NCI-H524 (cell line): ENCODE measurements around the gene CORO2A.

Source experiments
- DNase-seq, 2 experiments: peaks; one replicate each; lab custom pipeline; 2025; lab: John Stamatoyannopoulos, UW

Gene CORO2A, protein sequence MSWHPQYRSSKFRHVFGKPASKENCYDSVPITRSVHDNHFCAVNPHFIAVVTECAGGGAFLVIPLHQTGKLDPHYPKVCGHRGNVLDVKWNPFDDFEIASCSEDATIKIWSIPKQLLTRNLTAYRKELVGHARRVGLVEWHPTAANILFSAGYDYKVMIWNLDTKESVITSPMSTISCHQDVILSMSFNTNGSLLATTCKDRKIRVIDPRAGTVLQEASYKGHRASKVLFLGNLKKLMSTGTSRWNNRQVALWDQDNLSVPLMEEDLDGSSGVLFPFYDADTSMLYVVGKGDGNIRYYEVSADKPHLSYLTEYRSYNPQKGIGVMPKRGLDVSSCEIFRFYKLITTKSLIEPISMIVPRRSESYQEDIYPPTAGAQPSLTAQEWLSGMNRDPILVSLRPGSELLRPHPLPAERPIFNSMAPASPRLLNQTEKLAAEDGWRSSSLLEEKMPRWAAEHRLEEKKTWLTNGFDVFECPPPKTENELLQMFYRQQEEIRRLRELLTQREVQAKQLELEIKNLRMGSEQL

GRCh38 chr9:98192503-98193335, at the start of gene CORO2A:
Gene CORO2A (minus strand): TSS chr9:98192637. CDS start chr9:98157660, 34,977 bp downstream.
- peak; percentile 75 to 88 for DNase-seq

DNA sequence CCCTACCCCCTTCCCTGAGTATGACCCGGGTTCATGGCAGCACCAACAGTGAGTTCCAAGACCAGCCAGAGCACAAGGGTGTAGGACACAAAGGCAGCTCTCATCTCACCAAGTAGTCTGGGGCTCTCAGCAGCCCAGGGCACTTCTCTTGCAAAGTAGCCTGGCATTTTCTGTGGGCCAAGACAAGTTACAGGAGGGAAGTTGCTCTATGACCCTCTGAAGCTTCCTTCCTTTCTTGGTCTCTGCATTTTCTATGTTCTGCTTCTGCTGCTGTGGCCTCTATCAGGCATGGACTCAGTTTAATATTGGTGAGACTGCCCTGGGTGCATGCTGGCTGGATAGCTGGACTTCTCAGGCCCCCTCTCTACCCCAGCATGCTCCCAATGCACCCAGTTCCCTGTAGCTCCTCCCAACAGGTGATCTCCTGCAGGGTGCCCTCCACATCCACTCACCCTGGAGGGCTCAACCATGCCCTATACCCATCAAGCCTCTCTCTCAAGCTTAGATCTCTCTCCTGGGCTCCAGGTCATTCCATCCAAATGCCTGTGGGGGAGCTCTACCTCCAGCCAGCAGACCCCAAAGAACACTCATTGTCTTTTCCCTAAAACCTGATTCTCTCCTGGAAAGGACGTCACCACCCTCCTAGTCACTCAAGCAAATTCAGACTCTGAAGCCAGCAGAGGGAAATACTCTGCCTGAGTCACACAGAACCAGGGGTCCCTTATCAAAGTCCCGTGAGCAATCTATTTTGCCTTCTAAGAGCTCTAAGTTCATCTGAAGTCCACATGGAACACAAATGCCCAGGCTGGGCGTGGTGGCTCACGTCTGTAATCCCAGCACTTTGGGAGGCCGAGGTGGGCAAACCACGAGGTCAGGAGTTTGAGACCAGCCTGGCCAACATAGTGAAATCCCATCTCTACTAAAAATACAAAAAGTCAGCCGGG, 49.2 kb upstream of the CORO2A start:
- DNase-seq = peak in 1 of 2 experiments; percentile 20

DNA sequence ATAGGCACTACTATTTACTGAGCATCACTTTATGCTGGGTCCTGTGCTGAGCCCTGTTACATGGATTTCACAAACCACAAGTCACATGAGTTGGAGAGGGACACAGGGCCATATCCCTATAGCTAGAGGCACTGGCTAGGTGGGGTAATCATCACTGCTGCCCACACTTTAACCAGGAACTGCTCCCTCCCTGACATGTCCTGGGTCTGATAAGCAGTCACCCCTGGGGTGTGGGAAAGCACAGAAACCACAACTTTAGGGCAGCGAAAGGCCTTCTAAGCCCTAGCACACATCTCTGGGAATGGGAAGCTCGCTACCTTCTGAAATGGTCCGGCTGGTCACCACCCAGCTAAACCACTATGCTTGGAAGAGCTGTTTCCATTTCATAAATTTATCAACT, 48.0 kb upstream of the CORO2A start:
- DNase-seq = no peak

DNA sequence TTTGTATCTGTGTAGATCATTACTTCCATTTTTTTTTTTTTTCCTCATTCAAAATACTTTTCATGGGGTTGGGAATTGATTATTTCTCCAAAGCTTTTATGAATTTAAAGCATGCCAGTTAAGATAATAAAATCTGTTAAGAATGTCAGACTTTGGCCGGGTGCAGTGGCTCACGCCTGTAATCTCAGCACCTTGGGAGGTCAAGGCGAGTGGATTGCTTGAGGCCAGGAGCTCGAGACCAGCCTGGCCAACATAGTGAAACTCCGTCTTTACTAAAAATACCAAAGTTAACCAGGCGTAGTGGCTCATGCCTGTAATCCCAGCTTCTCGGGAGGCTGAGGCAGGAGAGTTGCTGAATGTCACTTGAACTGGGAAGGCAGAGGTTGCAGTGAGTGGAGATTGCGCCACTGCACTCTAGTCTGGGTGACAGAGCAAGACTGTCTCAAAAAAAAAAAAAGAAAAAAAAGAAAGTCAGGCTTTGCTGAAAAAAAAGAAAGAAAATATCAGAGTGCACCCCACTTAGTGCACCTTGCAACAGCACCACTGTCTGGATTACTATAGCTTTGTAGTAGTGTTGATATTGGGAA, 44.6 kb upstream of the CORO2A start:
- no peak for DNase-seq

GRCh38 chr9:98235126-98235525, 42.7 kb upstream of the CORO2A start:
- DNase-seq = no peak

DNA sequence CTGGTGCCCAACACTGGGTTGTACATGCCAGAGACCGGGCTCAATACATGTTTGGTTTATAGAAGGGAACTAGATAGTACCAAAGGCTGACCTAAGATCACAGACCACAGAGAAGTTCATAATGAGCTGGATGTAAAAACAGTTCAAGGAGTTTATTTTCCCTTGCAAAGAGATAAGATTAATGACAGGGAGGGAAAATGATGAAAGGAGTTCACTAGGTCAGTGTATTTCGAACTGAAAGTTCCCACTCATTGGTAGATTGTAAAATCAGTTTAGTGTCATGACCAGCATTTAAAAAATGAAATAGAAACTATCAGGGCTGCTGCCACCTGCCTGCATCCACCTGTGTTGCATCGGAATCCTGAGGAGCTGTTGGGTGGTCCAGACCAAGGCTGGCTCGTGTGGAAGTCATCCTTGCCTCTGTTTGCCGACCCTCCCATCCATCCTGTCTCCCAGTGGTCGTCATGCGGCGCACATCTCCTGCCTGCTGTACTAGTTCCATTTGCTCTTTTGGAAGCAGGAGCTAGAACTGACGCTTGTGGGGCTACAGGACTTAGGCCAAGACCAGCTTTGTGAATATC, 41.9 kb upstream of the CORO2A start:
- DNase-seq = no peak

DNA sequence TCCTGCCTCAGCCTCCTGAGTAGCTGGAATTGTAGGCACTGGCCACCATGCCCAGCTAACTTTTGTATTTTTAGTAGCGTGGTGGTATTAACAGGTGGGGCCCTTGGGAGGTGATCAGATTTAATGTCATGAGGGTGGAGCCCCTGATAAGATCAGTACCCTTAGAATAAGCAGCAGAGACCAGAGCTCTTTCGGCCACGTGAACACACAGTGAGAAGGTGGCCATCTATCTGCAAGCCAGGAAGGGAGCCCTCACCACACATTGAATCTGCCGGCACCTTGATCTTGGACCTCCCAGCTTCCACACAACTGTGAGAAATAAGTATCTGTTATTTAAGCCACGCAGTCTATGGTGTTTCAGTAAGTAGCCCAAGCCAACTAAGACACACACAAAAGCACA, 40.5 kb upstream of the CORO2A start:
- DNase-seq = no peak

DNA sequence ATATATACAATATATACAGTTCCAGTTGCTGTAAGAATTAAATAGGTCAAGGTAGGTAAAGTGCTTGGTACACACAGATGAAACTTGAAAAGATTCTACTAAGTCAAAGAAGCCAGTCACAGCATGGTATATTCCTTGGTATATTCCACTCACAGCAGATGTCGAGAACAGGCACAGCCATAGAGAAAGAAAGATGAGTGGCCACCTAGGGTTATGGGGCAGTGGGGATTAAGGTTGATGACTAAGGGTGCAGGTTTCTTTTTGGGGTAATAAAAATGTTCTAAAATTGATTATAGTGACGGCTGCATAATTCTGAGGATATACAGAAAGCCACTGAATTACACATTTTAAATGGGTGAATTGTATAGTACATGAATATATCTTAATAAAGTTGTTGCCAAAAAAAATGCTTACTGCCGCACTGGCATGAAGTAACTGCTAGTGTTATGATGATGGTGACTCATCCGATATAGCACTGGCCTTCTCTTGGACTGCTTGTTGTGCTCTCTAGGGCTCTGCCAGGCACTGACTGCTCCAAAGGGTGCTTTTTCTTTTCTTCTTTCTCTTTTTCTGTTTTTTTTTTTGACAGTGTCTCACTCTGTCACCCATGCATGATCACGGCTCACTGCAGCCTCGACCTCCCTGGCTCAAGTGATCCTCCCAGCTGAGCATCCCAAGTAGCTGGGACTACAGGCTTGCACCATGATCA, 39.5 kb upstream of the CORO2A start:
- DNase-seq = no peak

GRCh38 chr9:98230789-98231188, 38.4 kb upstream of the CORO2A start:
- no peak for DNase-seq

DNA sequence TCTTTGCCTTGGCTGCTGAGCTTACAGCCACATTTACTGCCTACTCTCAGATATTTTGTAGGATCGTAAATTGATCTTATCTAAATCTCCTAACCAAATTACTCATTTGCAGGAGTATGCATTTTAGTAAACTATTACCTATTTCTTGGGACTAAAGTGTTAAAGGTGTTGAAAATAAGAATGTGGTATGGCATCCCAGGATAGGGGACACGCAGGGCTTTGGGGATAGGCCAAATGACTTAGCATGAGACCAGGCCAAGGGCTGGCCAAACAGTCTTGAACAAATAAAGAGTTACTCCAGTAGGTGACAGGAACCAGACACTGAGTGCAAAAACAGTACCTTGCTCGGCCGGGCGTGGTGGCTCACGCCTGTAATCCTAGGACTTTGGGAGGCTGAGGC, 37.9 kb upstream of the CORO2A start:
- no peak for DNase-seq

GRCh38 chr9:98229620-98230019, 37.2 kb upstream of the CORO2A start:
- DNase-seq = no peak

DNA sequence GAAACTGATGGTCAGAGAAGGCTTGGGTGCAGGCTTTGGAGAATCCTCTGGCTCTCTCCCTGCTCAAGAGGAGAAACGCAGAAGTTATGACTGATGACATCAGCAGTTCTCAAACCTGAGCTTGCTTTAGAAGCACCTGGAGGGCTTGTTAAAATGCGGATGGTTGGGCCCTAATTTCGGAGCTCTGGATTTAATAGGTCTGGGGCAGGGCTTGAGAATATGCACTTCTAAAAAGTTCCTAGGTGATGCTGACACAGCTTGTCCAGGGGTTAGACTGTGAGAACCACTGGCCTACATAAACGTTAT, 36.6 kb upstream of the CORO2A start:
- DNase-seq = no peak

DNA sequence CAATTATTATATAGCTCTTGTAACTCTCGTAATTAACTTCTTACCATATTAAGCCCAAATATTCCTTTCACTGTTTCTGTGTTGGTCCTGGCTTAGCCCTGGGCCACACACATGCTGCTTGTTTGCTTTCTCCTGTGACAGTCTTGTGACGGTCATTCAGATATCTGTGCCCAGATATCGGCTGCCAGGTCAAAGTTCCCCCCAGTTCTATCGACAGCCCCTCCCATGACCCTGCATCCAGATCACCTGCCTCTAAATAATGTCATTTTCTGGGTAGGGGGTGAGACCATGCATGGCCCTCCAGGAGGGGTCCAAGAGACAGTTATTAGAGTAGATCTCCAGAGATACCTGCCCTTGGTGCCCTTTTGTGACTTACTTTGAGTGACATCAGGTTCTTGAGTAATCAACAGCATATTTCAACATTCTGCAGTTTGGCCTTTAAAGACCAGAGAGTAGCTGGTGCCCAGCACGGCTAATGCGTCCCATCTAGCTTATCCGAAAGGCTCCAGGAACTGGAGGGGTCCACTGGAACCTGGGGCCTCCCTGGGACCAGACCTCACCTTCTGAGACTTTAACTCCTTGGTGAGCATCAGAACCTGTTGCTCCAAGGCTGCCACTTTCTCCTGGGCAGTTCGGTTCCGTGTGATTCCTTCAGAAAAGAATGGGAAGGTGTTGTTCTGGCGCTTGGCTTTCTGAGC, 36.1 kb upstream of the CORO2A start:
- no peak for DNase-seq

GRCh38 chr9:98227883-98228282, 35.4 kb upstream of the CORO2A start:
- no peak for DNase-seq

DNA sequence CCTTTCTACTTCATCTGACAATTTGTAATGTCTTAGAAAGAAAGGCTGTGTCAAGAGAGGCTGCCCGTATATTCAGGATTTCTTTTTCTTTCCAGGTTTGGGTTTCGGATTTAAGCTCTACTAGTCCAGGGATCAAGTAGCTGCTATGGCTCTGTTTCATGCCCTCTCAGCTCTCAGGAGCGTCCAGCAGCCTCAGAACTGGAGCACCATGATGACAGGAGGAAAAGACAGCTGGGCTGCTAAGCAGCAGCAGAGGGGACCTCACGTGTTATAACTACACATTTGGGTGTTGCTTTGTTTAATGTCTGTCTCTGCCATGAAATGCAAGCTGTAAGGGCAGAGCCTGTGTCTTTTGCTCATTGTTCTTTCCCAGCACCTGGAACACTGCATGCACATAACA, 34.5 kb upstream of the CORO2A start:
- DNase-seq = peak; percentile 89 to 96

GRCh38 chr9:98226516-98226915, 34.1 kb upstream of the CORO2A start:
- no peak for DNase-seq

- peak; percentile 97 to 99 for DNase-seq
Measured at GRCh38 chr9:98225015-98225442, 32.6 kb upstream of the CORO2A start.

DNA sequence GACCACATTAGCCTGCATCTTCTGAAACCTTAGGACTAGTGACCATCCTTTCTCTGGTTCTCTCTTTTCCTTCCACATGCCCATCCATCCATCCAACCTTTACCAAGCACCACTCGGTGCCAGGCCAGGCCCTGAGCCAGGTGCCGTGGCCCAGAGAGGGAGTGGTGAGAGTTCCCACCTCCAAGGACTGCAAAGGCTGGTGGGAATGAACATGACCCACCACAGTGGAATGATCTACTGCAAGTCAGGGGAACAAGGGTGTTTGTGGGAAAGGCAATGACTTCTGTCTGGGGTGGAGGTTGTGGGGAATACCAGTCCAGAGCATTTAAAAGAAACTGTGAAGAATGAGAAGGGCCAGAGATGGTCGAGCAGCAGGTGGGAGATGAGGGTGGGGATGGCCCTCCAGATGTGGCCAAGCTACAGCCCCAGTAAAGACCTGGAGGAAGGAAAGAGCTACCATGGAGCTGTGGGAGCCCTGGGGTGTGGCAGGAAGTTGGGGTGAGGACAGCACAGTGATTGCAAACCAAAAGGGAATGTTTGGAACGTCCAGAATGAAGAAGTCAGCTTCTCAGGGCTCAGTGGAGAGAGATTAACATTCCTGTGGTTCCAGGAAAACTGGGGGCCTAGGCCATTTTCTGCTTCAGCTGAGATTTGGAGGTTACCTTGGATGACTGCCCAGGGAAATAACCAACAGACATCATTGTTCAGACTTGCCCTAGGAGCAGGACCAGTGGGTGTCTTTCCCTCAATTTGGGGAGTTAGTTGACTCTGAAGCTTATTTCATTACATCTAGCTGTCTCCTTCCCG, 30.7 kb upstream of the CORO2A start:
- no peak for DNase-seq

DNA sequence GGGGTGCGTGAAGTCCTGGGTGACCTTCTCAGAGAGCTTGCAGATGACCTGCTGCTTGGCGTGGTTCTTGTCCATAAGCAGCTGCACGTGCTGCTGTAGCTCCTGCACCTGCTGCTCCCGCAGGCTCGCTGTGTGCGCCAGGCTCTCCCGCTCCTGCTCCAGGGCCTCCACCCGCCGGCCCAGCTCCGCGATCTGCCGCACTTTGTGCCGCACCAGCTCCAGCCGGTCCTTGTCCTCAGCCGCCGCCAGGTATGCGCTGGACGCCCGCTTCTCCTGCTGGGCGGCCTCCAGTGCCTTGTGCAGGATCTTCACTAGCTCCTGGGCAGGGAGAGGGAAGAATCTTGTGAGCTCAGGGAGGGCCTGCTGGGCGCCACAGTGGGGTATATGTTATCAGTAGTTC, 28.5 kb upstream of the CORO2A start:
- no peak for DNase-seq
